GM12892 (cell line): ENCODE data around the gene LPIN1.

Experiments used
- POLR2A ChIP-seq: IDR thresholded peaks from 2 replicates; pipeline ENCODE4 v1.6.1; 2011; ENCODE audit warnings: low read depth, low read length, control low read depth
- TAF1 ChIP-seq: IDR thresholded peaks from 2 replicates; pipeline ENCODE4 v1.6.1; 2011; ENCODE audit warnings: low read depth, mild to moderate bottlenecking, control low read depth, low read length, borderline replicate concordance

GRCh38 chr2:11748018-11748860 is 1.8 kb downstream of the LPIN1 start:
- TF ChIP-seq TAF1 (no peak), POLR2A (no peak)
